Tibial nerve (tissue), 4 donors: ENCODE measurements around the gene PSMD13. TPM values are rescaled to one million over a fixed set of nuclear protein-coding genes. Genes with fewer than 3 reads are reported as not detected.
A peak's percentile ranks its signal among the peaks of the same experiment; 100 is the strongest.
"Not testable (repeated sequence)": the region's sequence is repeated elsewhere in the genome, so short reads cannot be mapped to it uniquely, and the experiment has no call there.

Experiments used
- DNase-seq, 2 donors: peaks; one replicate each; pipeline ENCODE4 v3.0.0-alpha.2; 2019; ENCODE audit warnings: low spot score in 2 of 2
- H3K27ac ChIP-seq, 4 donors: fragments of 200-600 bp; sonication (generic) in 3 of 4; one replicate each; pipeline ENCODE4 v1.5.1; 2017 to 2019; ENCODE audit warnings: mild to moderate bottlenecking in 1 of 4
- H3K27me3 ChIP-seq, 2 donors: fragments of 200-600 bp; sonication (generic) in 1 of 2; one replicate each; pipeline versions ENCODE4 v1.5.1 to v1.6.0; 2017 to 2019
- H3K36me3 ChIP-seq, 3 donors: fragments of 200-600 bp; sonication (generic); one replicate each; pipeline ENCODE4 v1.5.1; 2018 to 2019
- H3K4me1 ChIP-seq, 4 donors: fragments of 200-600 bp; sonication (generic) in 3 of 4; one replicate each; pipeline ENCODE4 v1.5.1; 2017 to 2019
- H3K4me3 ChIP-seq, 4 donors: fragments of 200-600 bp; sonication (generic) in 3 of 4; one replicate each; pipeline ENCODE4 v1.5.1; 2017 to 2019; ENCODE audit warnings: mild to moderate bottlenecking in 1 of 4, moderate library complexity in 1 of 4
- H3K9me3 ChIP-seq, 4 donors: fragments of 200-600 bp; sonication (generic) in 3 of 4; one replicate each; pipeline ENCODE4 v1.5.1; 2017 to 2019
- CTCF ChIP-seq, 5 experiments: fragments of 200-600 bp in 3 of 5; fragments of 450-650 bp in 2 of 5; sonication (generic) in 3 of 5; IDR thresholded peaks; one replicate each; pipeline ENCODE4 v1.5.1; 2016 to 2019; ENCODE audit warnings: antibody characterized with exemption in 5 of 5, mild to moderate bottlenecking in 3 of 5, moderate library complexity in 2 of 5
- EP300 ChIP-seq, 2 donors: sonication (generic); formaldehyde crosslinking; IDR thresholded peaks; one replicate each; pipeline ENCODE4 v1.6.1; 2017; ENCODE audit warnings: antibody characterized with exemption in 2 of 2, mild to moderate bottlenecking in 1 of 2
- POLR2A ChIP-seq, 2 donors: fragments of 450-650 bp; IDR thresholded peaks; one replicate each; pipeline ENCODE4 v1.6.1; 2017; ENCODE audit warnings: antibody characterized with exemption in 2 of 2, mild to moderate bottlenecking in 2 of 2, moderate library complexity in 2 of 2
- WGBS, 2 donors: methylation state at CpG; one replicate each; pipeline ENCODE4 v1.1.5; 2018; 5-methylcytosine and 5-hydroxymethylcytosine counted together
- total RNA-seq, 4 donors: library from RNA; depleted of rRNA; stranded (reverse); fragments of >200 nt; gene quantifications; one replicate each; pipeline ENCODE4 v1.1.0, GENCODE V29; 2016

PSMD13 gene
- total RNA-seq, 4 donors from 2014 or later: 72.0 to 136 (median 120) TPM

- H3K27ac ChIP-seq: no peak overlapping the region
- no peak overlapping the region for H3K4me3 ChIP-seq
- no peaks in the 10 kb centered on the region for H3K36me3 ChIP-seq
- no peaks in the 10 kb centered on the region for H3K9me3 ChIP-seq
- peaks cover 0 to 34% (median 25%) of the 10 kb centered on the region in 4 donors for H3K4me1 ChIP-seq
- DNase-seq: peak in 1 of 2 donors; percentile 9
- TF ChIP-seq EP300 (IDR thresholded peaks at IDR 0.05) (no peak), POLR2A (IDR thresholded peaks at IDR 0.05) (no peak), CTCF (IDR thresholded peaks at IDR 0.05) (no peak)
- WGBS, 2 donors: 74 to 85% methylated on average over 17 to 28 of the region's 29 CpGs
- peaks cover 4 to 56% of the 10 kb centered on the region in 2 donors for H3K27me3 ChIP-seq
These were observed 48.5 kb downstream of the PSMD13 start for GRCh38 chr11:285021-285893.

- no peak for TF ChIP-seq POLR2A (IDR thresholded peaks at IDR 0.05)
- TF ChIP-seq CTCF (IDR thresholded peaks at IDR 0.05): no peak
- no peak for TF ChIP-seq EP300 (IDR thresholded peaks at IDR 0.05)
- DNase-seq: peak in 1 of 2 donors; percentile 3
- Histone ChIP-seq H3K9me3 (no peaks in the 10 kb centered on the region), H3K27ac (no peak overlapping the region), H3K4me3 (no peak overlapping the region), H3K27me3 (peaks cover 4 to 50% of the 10 kb centered on the region in 2 donors), H3K36me3 (no peaks in the 10 kb centered on the region), H3K4me1 (peaks cover 0 to 28% (median 22%) of the 10 kb centered on the region in 4 donors)
- WGBS, 2 donors: 83 to 92% methylated on average over 8 of the region's 8 CpGs
These were observed 49.1 kb downstream of the PSMD13 start for GRCh38 chr11:285894-286220.

GRCh38 chr11:286977-287820 lies 50.4 kb downstream of the PSMD13 start:
- peak overlapping the region in 1 of 4 donors; percentile 86 for H3K27ac ChIP-seq
- not testable (repeated sequence) for DNase-seq

DNA sequence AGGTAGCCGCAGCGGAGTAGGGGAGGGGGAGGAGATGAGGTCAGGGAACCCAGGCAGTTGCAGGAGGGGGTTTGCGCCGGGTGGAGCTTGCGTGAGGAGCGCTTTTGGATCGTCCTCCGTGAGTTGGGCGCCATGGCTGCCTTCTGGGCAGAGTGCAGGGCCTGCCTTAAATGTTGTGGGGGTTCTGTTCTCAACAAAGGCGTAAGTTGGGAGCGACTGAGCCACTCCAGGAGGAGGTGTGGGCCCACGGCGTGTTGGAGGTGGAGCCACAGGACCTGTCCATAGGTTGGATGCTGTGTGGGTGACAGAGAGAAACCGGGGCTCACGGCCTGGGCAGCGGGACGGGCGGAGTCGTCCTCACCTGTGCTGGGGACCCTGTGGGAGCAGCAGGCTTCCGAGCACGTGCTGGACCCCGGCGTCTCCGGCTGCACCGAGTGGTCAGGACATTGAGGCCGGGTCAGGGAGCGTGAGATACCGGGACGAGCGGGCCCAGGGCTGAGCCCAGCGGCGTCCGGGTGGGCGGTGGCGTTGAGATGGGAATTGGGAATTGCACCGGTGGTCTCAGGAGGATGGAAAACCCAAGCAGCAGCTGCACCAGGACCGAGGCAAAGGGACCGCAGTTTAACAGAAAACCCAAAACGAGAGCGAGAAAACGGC lies 51.2 kb downstream of the PSMD13 start:
- Histone ChIP-seq H3K9me3 (no peaks in the 10 kb centered on the region), H3K27ac (peak overlapping the region in 2 of 4 donors; percentile 86 to 87), H3K36me3 (peaks cover 0 to 18% (median 0%) of the 10 kb centered on the region in 3 donors), H3K4me1 (peaks cover 0 to 22% (median 15%) of the 10 kb centered on the region in 4 donors), H3K4me3 (peak overlapping the region; percentile 53 to 90 (median 70)), H3K27me3 (peaks cover 0 to 29% of the 10 kb centered on the region in 2 donors)
- no peak for DNase-seq
- WGBS, 2 donors: 32 to 39% methylated on average over 38 to 41 of the region's 41 CpGs
- TF ChIP-seq POLR2A (IDR thresholded peaks at IDR 0.05) (no peak), CTCF (IDR thresholded peaks at IDR 0.05) (no peak), EP300 (IDR thresholded peaks at IDR 0.05) (no peak)

More at GRCh38 chr11:286977-287820, 50.4 kb downstream of the PSMD13 start:
- H3K4me3 ChIP-seq: peak overlapping the region in 1 of 4 donors; percentile 69
- 88% methylated on average over 27 of the region's 27 CpGs for WGBS, 2 donors
- not testable (repeated sequence) for H3K9me3 ChIP-seq
- peaks cover 0 to 11% (median 0%) of the 10 kb centered on the region in 3 donors for H3K36me3 ChIP-seq
- H3K27me3 ChIP-seq: peaks cover 0 to 36% of the 10 kb centered on the region in 2 donors
- H3K4me1 ChIP-seq: peaks cover 0 to 22% (median 15%) of the 10 kb centered on the region in 4 donors
